DND-41 (cell line): ENCODE measurements around the gene CALCA.

Source experiments
- EZH2 ChIP-seq: IDR thresholded peaks from 3 replicates; pipeline ENCODE4 v1.6.1; 2012; ENCODE audit warnings: borderline replicate concordance, low read depth, mild to moderate bottlenecking, moderate library complexity, low read length, inconsistent platforms; ENCODE audit not compliant: severe bottlenecking
- TF ChIP-seq, protein P1 (sequence below): IDR thresholded peaks from 2 replicates; pipeline ENCODE4 v1.5.1; 2012; ENCODE audit warnings: borderline replicate concordance, low read length, moderate library complexity, mild to moderate bottlenecking; ENCODE audit not compliant: poor library complexity, severe bottlenecking; ENCODE audit errors: extremely low read depth

DNA sequence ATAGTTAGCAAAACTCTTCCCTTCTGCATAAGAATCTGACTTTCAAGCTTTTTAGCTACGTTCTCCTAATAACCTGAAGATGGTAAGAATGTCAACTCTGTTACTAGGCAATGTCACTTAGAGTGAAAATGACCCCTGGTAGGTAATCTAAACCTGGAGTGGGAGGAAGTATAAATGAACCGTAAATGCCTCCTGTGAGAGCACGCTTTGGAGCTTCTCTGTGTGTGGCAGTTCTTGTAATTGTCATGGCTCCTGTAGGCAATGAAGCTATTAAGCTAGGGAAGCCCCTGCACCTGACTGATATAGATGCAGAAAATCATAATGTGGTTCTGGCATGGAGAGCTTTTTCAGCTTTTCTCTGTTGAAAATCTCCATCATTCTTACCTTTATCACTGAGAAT is 29.4 kb downstream of the CALCA start:
- TF ChIP-seq, protein P1, sequence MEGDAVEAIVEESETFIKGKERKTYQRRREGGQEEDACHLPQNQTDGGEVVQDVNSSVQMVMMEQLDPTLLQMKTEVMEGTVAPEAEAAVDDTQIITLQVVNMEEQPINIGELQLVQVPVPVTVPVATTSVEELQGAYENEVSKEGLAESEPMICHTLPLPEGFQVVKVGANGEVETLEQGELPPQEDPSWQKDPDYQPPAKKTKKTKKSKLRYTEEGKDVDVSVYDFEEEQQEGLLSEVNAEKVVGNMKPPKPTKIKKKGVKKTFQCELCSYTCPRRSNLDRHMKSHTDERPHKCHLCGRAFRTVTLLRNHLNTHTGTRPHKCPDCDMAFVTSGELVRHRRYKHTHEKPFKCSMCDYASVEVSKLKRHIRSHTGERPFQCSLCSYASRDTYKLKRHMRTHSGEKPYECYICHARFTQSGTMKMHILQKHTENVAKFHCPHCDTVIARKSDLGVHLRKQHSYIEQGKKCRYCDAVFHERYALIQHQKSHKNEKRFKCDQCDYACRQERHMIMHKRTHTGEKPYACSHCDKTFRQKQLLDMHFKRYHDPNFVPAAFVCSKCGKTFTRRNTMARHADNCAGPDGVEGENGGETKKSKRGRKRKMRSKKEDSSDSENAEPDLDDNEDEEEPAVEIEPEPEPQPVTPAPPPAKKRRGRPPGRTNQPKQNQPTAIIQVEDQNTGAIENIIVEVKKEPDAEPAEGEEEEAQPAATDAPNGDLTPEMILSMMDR, result no peak
- TF ChIP-seq EZH2, result no peak
